Measurements from ENCODE around the gene FPR3.
"Not testable (repeated sequence)": the region's sequence is repeated elsewhere in the genome, so short reads cannot be mapped to it uniquely, and the experiment has no call there.

Gene FPR3

GRCh38 chr19:51784922-51785690 is 9.9 kb upstream of the FPR3 start:
- no peak for DNase-seq

GRCh38 chr19:51786646-51787494 is 8.1 kb upstream of the FPR3 start:
- no peak for DNase-seq

- DNase-seq = no peak
These were observed 6.9 kb upstream of the FPR3 start for GRCh38 chr19:51788029-51788428.

DNA sequence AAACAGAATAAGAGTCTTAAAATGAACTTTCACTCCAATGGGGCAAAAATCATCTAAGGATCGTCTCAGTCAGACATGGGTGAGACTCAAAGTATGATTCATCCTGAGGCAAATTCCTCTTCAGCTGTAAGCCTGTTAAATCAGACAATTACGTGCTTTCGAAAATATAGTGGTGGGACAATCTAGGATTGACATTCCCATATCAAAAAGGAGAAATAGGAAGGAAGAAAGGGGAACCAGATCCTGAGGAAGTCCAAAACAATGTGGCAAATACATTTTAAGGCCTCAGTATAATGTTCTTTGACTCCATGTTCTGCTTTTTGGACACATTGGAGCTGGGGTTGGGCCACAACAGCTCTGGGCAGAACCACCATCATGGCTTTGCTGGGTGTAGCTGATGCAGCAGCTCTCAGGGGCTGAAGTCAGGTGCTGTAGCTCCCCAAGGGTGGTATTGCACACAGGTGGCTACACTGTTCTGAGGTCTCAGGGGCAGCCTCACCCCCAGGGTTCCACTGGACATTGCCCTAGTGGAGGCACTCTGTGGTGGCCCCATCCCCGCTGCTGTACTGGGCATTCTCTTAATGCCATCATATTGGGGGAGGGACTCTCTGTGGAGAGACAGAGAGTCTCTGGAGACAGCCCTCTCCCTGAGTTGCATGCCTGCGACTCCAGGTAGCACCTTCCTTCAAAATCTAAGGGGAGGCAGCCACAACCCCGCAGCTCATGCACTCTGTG is 5.7 kb upstream of the FPR3 start:
- DNase-seq = no peak

DNA sequence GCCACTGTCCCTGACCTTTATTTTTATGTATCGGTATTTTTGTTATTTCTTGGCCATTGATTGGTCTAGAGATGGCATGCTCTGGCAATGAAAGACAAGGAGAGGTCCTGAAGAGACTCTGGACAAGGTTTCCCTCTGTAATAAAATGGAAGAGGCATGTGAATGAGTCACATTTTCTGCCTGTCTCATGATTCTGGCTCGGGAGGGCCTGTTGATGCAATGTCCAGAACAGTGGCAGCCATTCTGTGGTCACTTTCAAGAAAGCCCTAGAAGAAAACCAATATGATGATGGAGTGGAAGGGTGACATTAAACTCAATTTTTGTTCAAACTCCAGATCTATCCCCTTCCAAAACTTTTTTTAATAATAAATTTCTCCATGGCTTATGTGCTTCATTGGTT is 2.0 kb upstream of the FPR3 start:
- DNase-seq = no peak

DNA sequence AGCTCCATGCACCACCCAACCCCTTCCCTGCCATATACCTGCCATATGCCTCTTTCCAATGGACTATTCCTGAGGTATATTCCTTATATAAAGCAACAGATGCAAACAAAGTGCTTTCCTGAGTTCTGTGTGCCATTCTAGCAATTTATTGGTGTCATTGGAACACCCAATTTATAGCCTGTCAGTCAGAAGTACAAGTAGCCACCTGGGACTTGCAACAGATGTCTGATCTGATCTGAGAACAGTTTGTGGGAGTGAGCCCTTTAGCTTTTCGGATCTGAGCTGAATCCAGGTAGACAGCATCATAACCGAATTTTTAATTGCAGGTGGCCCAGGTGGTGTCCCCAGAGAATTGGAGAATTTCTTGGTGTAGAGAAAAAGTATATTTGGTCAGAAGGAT is 963 bp upstream of the FPR3 start:
- DNase-seq = no peak

GRCh38 chr19:51796195-51796679 is 1.3 kb downstream of the FPR3 start:
- no peak for DNase-seq

- DNase-seq = no peak
These were observed 2.5 kb downstream of the FPR3 start for GRCh38 chr19:51797480-51797879.

DNA sequence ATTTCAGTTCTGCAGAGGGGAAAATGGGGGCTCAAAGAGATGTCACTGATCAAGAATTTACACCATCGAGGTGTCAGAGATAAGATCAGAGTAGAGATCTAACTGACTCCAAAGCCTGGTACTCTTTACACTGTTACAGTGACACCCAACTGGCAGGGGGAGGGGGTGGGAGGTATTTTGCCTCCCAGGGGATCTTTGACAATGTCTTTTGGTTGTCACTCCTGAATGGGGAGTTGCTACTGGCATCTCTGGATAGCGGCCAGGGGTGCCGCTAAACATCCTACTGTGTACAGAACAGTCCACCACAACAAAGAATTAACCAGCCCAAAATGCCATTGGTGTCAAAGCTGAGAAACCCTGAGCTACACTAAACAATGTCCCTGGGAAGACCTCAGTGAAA is 3.1 kb downstream of the FPR3 start:
- DNase-seq = no peak

- DNase-seq = no peak
These were observed 4.2 kb downstream of the FPR3 start for GRCh38 chr19:51799034-51799773.

- DNase-seq = no peak
These were observed 5.0 kb downstream of the FPR3 start for GRCh38 chr19:51799774-51800472.

DNA sequence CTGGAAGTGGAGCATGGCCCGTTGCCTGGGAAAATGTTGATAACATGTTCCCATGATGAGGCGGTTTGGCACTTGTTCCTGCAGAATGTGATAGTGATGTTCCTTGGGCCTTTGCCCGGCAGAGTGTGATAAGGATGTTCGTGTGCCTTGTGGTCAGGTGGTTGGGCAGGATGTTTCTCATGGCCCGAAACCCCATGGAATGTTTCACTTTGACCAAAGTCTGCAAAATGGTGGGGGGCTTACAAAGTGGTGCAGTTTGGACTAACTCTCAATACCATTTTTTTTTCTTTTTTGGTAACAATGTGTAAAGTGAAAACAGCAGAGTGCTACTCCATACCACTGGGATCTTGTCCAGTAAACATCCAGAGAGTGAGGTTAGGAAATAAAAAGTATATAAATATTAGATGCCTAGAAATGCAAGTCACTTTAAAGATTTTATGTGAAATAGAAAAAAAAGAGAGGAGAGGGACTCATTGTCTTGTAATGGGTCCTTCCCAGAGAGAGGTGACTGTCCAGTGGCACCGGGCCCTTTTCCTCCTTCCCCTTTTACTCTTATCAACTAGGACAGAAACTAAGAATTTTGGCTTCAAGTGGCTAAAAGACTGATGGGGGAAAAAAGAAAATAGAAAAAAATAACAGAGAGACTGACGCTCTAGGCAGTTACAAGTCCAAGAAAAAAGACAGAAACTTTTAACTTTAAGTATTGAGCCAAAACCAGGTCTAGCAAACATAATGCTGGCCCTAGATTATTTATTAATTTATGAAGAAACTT is 5.7 kb downstream of the FPR3 start:
- DNase-seq = no peak

DNA sequence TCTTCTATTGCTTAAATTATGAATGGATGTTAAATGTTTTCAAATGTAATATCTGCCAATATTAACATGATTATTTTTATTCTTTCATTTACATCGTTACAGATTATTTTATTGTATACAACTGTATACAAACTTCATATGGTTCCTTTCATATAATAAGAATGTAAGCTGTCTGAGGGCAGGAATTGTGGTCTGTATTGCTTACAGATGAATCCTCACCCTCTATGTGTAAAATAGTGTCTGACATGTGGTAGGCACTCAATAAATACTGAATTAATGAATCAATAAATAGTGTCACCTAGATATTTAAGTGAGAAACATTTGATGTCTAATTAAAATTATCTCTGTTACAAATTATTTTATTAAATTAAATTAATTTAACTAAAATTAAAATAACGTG is 7.8 kb downstream of the FPR3 start:
- DNase-seq = no peak

- DNase-seq = no peak
These were observed 8.6 kb downstream of the FPR3 start for GRCh38 chr19:51803519-51803918.

- DNase-seq = no peak
These were observed 9.0 kb downstream of the FPR3 start for GRCh38 chr19:51803967-51804366.

DNA sequence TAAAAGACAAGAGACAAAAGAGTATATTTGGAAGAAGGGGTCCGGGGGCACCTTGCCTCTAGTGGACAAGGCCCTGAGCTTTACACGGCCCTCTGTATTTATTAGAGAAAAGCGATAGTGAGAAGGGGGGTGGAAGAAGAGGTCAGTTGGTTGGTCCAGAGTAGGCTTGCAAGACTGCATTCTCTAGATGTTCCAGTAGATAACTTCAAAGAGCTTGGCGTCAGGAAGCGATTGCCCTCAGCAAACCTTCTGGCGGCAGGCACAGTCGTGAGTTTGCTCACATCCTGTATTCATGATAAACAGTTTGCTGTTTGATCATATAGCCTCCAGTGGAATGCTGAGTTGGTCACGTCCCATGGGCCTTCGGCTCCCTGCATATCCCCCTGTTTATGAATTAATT is 9.8 kb downstream of the FPR3 start:
- not testable (repeated sequence) for DNase-seq

- DNase-seq = not testable (repeated sequence)
These were observed 10.4 kb downstream of the FPR3 start for GRCh38 chr19:51805396-51805795.

DNA sequence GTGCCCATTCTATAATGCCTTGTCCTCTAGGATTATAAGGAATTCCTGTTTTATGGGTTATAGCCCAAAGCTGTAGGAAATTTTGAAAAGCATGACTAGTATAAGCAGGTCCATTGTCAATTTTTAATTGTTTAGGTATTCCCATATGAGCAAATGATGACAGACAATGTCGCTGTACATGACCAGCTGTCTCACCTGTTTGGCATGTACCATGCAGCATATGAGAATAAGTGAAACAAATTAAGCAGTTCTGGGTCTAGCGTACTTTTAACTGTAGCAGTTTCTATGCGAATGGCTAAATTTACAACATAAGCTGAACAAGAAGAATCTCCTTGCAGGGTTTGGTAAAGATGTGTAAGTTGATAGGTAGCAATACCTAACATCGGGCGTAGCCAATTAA is 11.6 kb downstream of the FPR3 start:
- DNase-seq = not testable (repeated sequence)

- no peak for DNase-seq
These were observed 12.2 kb downstream of the FPR3 start for GRCh38 chr19:51807111-51807701.

DNA sequence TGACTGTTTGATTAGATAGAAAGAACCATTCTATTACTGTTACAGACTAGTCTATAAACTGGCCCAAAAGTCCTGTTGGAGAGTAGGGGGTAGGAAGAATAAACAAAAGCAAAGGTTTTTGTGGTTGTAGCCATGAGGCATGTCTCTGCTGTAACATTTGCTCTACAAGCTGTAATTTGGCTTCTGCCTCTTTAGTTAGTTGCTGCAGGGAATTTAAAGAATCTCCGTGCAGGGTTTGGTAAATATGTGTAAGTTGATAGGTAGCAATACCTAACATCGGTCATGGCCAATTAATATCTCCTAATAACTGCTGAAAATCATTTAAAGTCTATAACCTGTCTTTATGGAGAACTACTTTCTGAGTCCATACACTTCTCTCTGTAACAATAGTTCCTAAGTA is 13.0 kb downstream of the FPR3 start:
- DNase-seq = no peak
